ENCODE results near the gene ZNF501. TPM values are rescaled to one million over a fixed set of nuclear protein-coding genes. Genes with fewer than 3 reads are reported as not detected.

ZNF501 gene
- total RNA-seq (2012; rRNA removed): 5.7 and 6.1 TPM in 2 replicates

- H3K4me2 ChIP-seq (ENCODE audit: low read length): peak within 1 kb of the TSS; percentile 86
- peaks cover 34% of the 10 kb centered on the region for H3K36me3 ChIP-seq (ENCODE audit: insufficient read depth, low read length)
- peak within 1 kb of the TSS; percentile 83 for H3K4me3 ChIP-seq (ENCODE audit: low read length)
- H3K27me3 ChIP-seq (ENCODE audit: control insufficient read depth, insufficient read depth, low read length): no peaks in the 10 kb centered on the region
- H3K9ac ChIP-seq (ENCODE audit: low read depth, low read length): peak within 1 kb of the TSS; percentile 79
- H3K4me1 ChIP-seq (ENCODE audit: control insufficient read depth, insufficient read depth, low read length): no peaks in the 10 kb centered on the region
- H3K9me3 ChIP-seq (replicated peaks; ENCODE audit: low read length): peaks cover 75% of the 10 kb centered on the region
Measured at GRCh38 chr3:44729384-44729910, at the start of gene ZNF501. Gene ZNF501, plus strand, starts transcription at chr3:44729635. Its CDS starts 4,787 bp downstream, at chr3:44734422.

- H3K9me3 ChIP-seq (replicated peaks; ENCODE audit: low read length): peaks cover 13% of the 10 kb centered on the region
- no peak overlapping the region for H3K4me3 ChIP-seq (ENCODE audit: low read length)
- H3K27me3 ChIP-seq (ENCODE audit: control insufficient read depth, insufficient read depth, low read length): no peaks in the 10 kb centered on the region
- peaks cover 8% of the 10 kb centered on the region for H3K36me3 ChIP-seq (ENCODE audit: insufficient read depth, low read length)
- no peak overlapping the region for H3K4me2 ChIP-seq (ENCODE audit: low read length)
- H3K9ac ChIP-seq (ENCODE audit: low read depth, low read length): no peak overlapping the region
- peaks cover 23% of the 10 kb centered on the region for H3K4me1 ChIP-seq (ENCODE audit: control insufficient read depth, insufficient read depth, low read length)
Measured at GRCh38 chr3:44680921-44681455, 48.4 kb upstream of the ZNF501 start.

GRCh38 chr3:44682182-44682896, 47.1 kb upstream of the ZNF501 start:
- Histone ChIP-seq H3K9me3 (replicated peaks; ENCODE audit: low read length) (peaks cover 13% of the 10 kb centered on the region), H3K27me3 (ENCODE audit: control insufficient read depth, insufficient read depth, low read length) (no peaks in the 10 kb centered on the region), H3K4me3 (ENCODE audit: low read length) (no peak overlapping the region), H3K4me2 (ENCODE audit: low read length) (no peak overlapping the region), H3K4me1 (ENCODE audit: control insufficient read depth, insufficient read depth, low read length) (peaks cover 23% of the 10 kb centered on the region), H3K36me3 (ENCODE audit: insufficient read depth, low read length) (peaks cover 8% of the 10 kb centered on the region), H3K9ac (ENCODE audit: low read depth, low read length) (peak overlapping the region; percentile 18)

- Histone ChIP-seq H3K4me2 (ENCODE audit: low read length) (peak overlapping the region; percentile 76), H3K4me3 (ENCODE audit: low read length) (peak overlapping the region; percentile 75), H3K27me3 (ENCODE audit: control insufficient read depth, insufficient read depth, low read length) (no peaks in the 10 kb centered on the region), H3K4me1 (ENCODE audit: control insufficient read depth, insufficient read depth, low read length) (peaks cover 23% of the 10 kb centered on the region), H3K9me3 (replicated peaks; ENCODE audit: low read length) (peaks cover 13% of the 10 kb centered on the region), H3K9ac (ENCODE audit: low read depth, low read length) (peak overlapping the region; percentile 80), H3K36me3 (ENCODE audit: insufficient read depth, low read length) (peaks cover 8% of the 10 kb centered on the region)
Measured at GRCh38 chr3:44685128-44685800, 44.2 kb upstream of the ZNF501 start.

GRCh38 chr3:44687898-44688297, 41.5 kb upstream of the ZNF501 start:
- no peaks in the 10 kb centered on the region for H3K27me3 ChIP-seq (ENCODE audit: control insufficient read depth, insufficient read depth, low read length)
- H3K4me1 ChIP-seq (ENCODE audit: control insufficient read depth, insufficient read depth, low read length): peaks cover 12% of the 10 kb centered on the region
- H3K4me2 ChIP-seq (ENCODE audit: low read length): no peak overlapping the region
- peaks cover 13% of the 10 kb centered on the region for H3K9me3 ChIP-seq (replicated peaks; ENCODE audit: low read length)
- no peak overlapping the region for H3K4me3 ChIP-seq (ENCODE audit: low read length)
- no peak overlapping the region for H3K9ac ChIP-seq (ENCODE audit: low read depth, low read length)
- H3K36me3 ChIP-seq (ENCODE audit: insufficient read depth, low read length): peaks cover 8% of the 10 kb centered on the region

- Histone ChIP-seq H3K4me3 (ENCODE audit: low read length) (peak within 1 kb of the TSS; percentile 83), H3K36me3 (ENCODE audit: insufficient read depth, low read length) (peaks cover 4% of the 10 kb centered on the region), H3K4me1 (ENCODE audit: control insufficient read depth, insufficient read depth, low read length) (no peaks in the 10 kb centered on the region), H3K4me2 (ENCODE audit: low read length) (peak within 1 kb of the TSS; percentile 86), H3K9me3 (replicated peaks; ENCODE audit: low read length) (peaks cover 11% of the 10 kb centered on the region), H3K27me3 (ENCODE audit: control insufficient read depth, insufficient read depth, low read length) (no peaks in the 10 kb centered on the region), H3K9ac (ENCODE audit: low read depth, low read length) (peak within 1 kb of the TSS; percentile 83)
Measured at GRCh38 chr3:44712455-44713075, 16.9 kb upstream of the ZNF501 start, which contains the start of gene ZNF502. Gene ZNF502, plus strand, starts transcription at chr3:44712660. Its CDS starts 7,602 bp downstream, at chr3:44720262.

- peaks cover 66% of the 10 kb centered on the region for H3K9me3 ChIP-seq (replicated peaks; ENCODE audit: low read length)
- no peaks in the 10 kb centered on the region for H3K27me3 ChIP-seq (ENCODE audit: control insufficient read depth, insufficient read depth, low read length)
- H3K36me3 ChIP-seq (ENCODE audit: insufficient read depth, low read length): peaks cover 51% of the 10 kb centered on the region
- H3K4me2 ChIP-seq (ENCODE audit: low read length): no peak overlapping the region
- no peak overlapping the region for H3K9ac ChIP-seq (ENCODE audit: low read depth, low read length)
- peak overlapping the region; percentile 31 for H3K4me3 ChIP-seq (ENCODE audit: low read length)
- no peaks in the 10 kb centered on the region for H3K4me1 ChIP-seq (ENCODE audit: control insufficient read depth, insufficient read depth, low read length)
Measured at GRCh38 chr3:44721231-44722102, 8.0 kb upstream of the ZNF501 start.

- Histone ChIP-seq H3K9ac (ENCODE audit: low read depth, low read length) (no peak overlapping the region), H3K4me1 (ENCODE audit: control insufficient read depth, insufficient read depth, low read length) (no peaks in the 10 kb centered on the region), H3K36me3 (ENCODE audit: insufficient read depth, low read length) (peaks cover 48% of the 10 kb centered on the region), H3K4me3 (ENCODE audit: low read length) (peak overlapping the region; percentile 31), H3K9me3 (replicated peaks; ENCODE audit: low read length) (peaks cover 64% of the 10 kb centered on the region), H3K4me2 (ENCODE audit: low read length) (no peak overlapping the region), H3K27me3 (ENCODE audit: control insufficient read depth, insufficient read depth, low read length) (no peaks in the 10 kb centered on the region)
Measured at GRCh38 chr3:44722103-44722401, 7.4 kb upstream of the ZNF501 start.

GRCh38 chr3:44734646-44735168, 5.3 kb downstream of the ZNF501 start:
- no peak overlapping the region for H3K9ac ChIP-seq (ENCODE audit: low read depth, low read length)
- peaks cover 62% of the 10 kb centered on the region for H3K9me3 ChIP-seq (replicated peaks; ENCODE audit: low read length)
- H3K4me1 ChIP-seq (ENCODE audit: control insufficient read depth, insufficient read depth, low read length): no peaks in the 10 kb centered on the region
- H3K4me2 ChIP-seq (ENCODE audit: low read length): no peak overlapping the region
- H3K27me3 ChIP-seq (ENCODE audit: control insufficient read depth, insufficient read depth, low read length): no peaks in the 10 kb centered on the region
- no peak overlapping the region for H3K4me3 ChIP-seq (ENCODE audit: low read length)
- H3K36me3 ChIP-seq (ENCODE audit: insufficient read depth, low read length): peaks cover 39% of the 10 kb centered on the region

GRCh38 chr3:44761101-44761423, 31.6 kb downstream of the ZNF501 start:
- Histone ChIP-seq H3K36me3 (ENCODE audit: insufficient read depth, low read length) (peaks cover 12% of the 10 kb centered on the region), H3K27me3 (ENCODE audit: control insufficient read depth, insufficient read depth, low read length) (no peaks in the 10 kb centered on the region), H3K9me3 (replicated peaks; ENCODE audit: low read length) (peaks cover 2% of the 10 kb centered on the region), H3K4me2 (ENCODE audit: low read length) (peak overlapping the region; percentile 87), H3K9ac (ENCODE audit: low read depth, low read length) (peak overlapping the region; percentile 94), H3K4me3 (ENCODE audit: low read length) (peak overlapping the region; percentile 84), H3K4me1 (ENCODE audit: control insufficient read depth, insufficient read depth, low read length) (peaks cover 7% of the 10 kb centered on the region)
